Cardiac muscle cell (in vitro differentiated cells and primary cell): Measurements from ENCODE around the gene GRAP2. TPM values are rescaled to one million over a fixed set of nuclear protein-coding genes. Genes with fewer than 3 reads are reported as not detected.
"Not testable (repeated sequence)": the region's sequence is repeated elsewhere in the genome, so short reads cannot be mapped to it uniquely, and the experiment has no call there.

Experiments
- DNase-seq, 2 donors: peaks; one replicate each; pipeline versions ENCODE4 v3.0.0 to v3.0.0-alpha.2; 2010 to 2017; ENCODE audit warnings: low read depth in 1 of 2, low spot score in 1 of 2
- H3K27ac ChIP-seq: fragments of 200-600 bp; sonication (generic); 2 replicates; pipeline ENCODE4 v1.5.1; 2016
- H3K27me3 ChIP-seq: fragments of 200-600 bp; sonication (generic); 2 replicates; pipeline ENCODE4 v1.6.0; 2016; ENCODE audit warnings: control low read depth
- H3K36me3 ChIP-seq: fragments of 200-600 bp; sonication (generic); 2 replicates; pipeline ENCODE4 v1.5.1; 2016; ENCODE audit warnings: control low read depth
- H3K4me1 ChIP-seq: fragments of 200-600 bp; sonication (generic); 2 replicates; pipeline ENCODE4 v1.8.1; 2017; ENCODE audit warnings: low read depth, mild to moderate bottlenecking, mixed run types
- H3K4me3 ChIP-seq: fragments of 200-600 bp; sonication (generic); 2 replicates; pipeline ENCODE4 v1.5.1; 2016; ENCODE audit warnings: mild to moderate bottlenecking
- H3K9me3 ChIP-seq: fragments of 200-600 bp; sonication (generic); 2 replicates; pipeline ENCODE4 v1.5.1; 2017; ENCODE audit warnings: low read depth, mild to moderate bottlenecking, control low read depth
- polyA plus RNA-seq: library from polyadenylated mRNA; unstranded; fragments of >200 nt; fragmentation: Nextera tagmentation; extraction: Ambion mirVana; gene quantifications from 2 replicates; pipeline ENCODE4 v1.2.1, GENCODE V29; 2016
- total RNA-seq: library from RNA; depleted of rRNA; stranded (reverse); fragments of >200 nt; gene quantifications from 2 replicates; pipeline ENCODE4 v1.2.3, GENCODE V29; 2016
- TF ChIP-seq, protein P1 (sequence below): IDR thresholded peaks from 2 replicates; pipeline ENCODE4 v1.5.1; 2012; ENCODE audit warnings: low read depth, mild to moderate bottlenecking, low read length

Gene GRAP2
- total and polyA plus RNA-seq, 2 experiments from 2014 or later: 0.09 TPM; not detected in 1

DNA sequence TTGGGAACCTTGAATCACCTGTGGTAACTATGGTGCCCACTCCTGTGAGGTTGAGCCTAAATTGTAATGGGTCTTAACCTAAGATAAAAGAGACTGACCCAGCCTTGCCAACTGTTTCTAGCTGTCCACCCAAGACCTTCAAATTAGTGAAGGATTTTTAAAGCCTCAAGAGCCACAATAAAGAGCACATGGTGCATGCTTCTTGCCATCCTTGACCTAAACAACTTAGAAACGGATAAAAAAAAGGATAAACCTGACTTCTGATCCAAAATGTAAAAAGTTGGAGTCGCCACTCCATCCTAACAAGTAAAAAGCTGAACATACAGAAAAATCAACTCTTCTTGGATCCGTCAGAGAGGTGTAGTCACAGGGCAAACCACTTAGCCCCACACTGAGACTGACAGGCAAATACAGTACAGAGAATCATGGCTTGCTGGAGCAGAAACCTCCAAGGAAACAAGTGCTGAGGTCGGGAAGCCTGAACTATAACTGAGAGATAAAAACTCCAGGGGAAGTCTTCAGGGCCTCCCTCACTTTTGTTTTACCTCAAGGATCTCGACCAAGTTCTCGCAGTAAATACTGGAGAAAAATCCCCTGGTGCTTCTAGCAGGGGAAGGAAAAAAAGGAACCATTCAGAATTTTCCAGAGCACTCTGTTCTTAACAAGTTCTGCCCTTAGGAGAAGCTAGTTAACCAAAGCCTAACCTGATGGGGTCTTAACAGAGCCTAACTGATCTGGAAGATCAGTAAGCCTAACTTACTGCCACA, 23.6 kb upstream of the GRAP2 start:
- no peak overlapping the region for H3K27ac ChIP-seq
- TF ChIP-seq, protein P1, sequence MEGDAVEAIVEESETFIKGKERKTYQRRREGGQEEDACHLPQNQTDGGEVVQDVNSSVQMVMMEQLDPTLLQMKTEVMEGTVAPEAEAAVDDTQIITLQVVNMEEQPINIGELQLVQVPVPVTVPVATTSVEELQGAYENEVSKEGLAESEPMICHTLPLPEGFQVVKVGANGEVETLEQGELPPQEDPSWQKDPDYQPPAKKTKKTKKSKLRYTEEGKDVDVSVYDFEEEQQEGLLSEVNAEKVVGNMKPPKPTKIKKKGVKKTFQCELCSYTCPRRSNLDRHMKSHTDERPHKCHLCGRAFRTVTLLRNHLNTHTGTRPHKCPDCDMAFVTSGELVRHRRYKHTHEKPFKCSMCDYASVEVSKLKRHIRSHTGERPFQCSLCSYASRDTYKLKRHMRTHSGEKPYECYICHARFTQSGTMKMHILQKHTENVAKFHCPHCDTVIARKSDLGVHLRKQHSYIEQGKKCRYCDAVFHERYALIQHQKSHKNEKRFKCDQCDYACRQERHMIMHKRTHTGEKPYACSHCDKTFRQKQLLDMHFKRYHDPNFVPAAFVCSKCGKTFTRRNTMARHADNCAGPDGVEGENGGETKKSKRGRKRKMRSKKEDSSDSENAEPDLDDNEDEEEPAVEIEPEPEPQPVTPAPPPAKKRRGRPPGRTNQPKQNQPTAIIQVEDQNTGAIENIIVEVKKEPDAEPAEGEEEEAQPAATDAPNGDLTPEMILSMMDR: no peak
- DNase-seq: peak in 1 of 2 donors; percentile 7
- no peaks in the 10 kb centered on the region for H3K9me3 ChIP-seq
- no peaks in the 10 kb centered on the region for H3K4me1 ChIP-seq
- H3K27me3 ChIP-seq: no peaks in the 10 kb centered on the region
- no peak overlapping the region for H3K4me3 ChIP-seq
- H3K36me3 ChIP-seq: no peaks in the 10 kb centered on the region

DNA sequence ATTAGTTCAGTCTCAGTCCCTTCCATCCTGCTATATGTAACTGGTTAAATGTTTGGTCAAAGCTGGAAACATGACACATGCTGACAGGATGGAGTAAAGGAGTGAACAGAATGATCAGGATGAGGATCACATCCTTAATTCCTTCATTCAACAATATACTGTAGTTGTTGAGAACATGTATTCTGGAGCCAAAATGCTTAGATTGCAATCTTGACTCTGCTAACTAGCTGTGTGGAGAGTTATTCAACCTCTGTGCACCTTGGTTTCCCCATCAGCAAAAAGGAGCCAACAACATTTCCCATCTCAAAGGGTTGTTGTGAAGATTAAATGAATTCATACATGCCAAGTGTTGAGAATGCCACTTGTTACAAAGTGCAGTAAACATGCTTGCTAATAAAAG, 20.2 kb upstream of the GRAP2 start:
- no peak for DNase-seq
- H3K36me3 ChIP-seq: no peaks in the 10 kb centered on the region
- TF ChIP-seq, protein P1: no peak
- no peak overlapping the region for H3K27ac ChIP-seq
- H3K4me1 ChIP-seq: no peaks in the 10 kb centered on the region
- H3K27me3 ChIP-seq: peaks cover 1% of the 10 kb centered on the region
- H3K4me3 ChIP-seq: no peak overlapping the region
- no peaks in the 10 kb centered on the region for H3K9me3 ChIP-seq

DNA sequence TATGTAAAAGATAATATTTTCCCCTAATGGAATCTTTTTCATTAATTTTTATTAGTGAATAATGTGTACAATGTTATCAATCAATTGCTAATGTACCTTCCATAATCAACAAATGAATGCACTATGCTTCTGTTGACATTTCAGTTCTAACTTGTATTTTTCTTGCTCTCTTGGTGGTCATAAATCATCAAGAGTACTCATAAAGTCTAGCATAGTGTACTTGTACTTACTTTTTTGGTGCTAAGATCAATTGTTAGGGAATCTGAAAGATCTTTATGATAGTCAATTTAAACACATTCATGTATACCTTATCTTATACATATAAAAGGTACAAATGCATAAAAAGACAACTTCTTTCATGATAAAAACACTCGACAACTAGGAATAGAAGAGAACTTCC, 17.8 kb upstream of the GRAP2 start:
- no peak overlapping the region for H3K4me3 ChIP-seq
- no peaks in the 10 kb centered on the region for H3K4me1 ChIP-seq
- H3K36me3 ChIP-seq: no peaks in the 10 kb centered on the region
- no peak overlapping the region for H3K27ac ChIP-seq
- H3K9me3 ChIP-seq: no peaks in the 10 kb centered on the region
- H3K27me3 ChIP-seq: peaks cover 3% of the 10 kb centered on the region
- no peak for DNase-seq
- TF ChIP-seq, protein P1: no peak

DNA sequence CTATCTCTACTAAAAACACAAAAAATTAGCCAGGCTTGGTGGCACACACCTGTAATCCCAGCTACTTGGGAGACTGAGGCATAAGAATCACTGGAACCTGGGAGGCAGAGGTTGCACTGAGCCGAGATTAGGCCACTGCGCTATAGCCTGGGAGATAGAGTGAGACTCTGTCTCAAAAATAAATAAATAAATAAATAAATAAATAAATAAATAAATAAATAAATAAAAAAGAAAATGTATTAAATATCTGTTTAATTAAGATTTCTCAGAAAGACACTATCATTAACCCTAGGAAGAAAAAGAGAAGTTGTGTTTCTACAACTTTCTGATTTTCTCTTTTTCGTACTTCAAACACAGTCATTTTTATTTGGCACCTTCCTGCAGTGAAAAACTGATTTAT, 11.0 kb upstream of the GRAP2 start:
- not testable (repeated sequence) for H3K4me1 ChIP-seq, H3K36me3 ChIP-seq, H3K4me3 ChIP-seq, DNase-seq, H3K27ac ChIP-seq, H3K9me3 ChIP-seq, H3K27me3 ChIP-seq

DNA sequence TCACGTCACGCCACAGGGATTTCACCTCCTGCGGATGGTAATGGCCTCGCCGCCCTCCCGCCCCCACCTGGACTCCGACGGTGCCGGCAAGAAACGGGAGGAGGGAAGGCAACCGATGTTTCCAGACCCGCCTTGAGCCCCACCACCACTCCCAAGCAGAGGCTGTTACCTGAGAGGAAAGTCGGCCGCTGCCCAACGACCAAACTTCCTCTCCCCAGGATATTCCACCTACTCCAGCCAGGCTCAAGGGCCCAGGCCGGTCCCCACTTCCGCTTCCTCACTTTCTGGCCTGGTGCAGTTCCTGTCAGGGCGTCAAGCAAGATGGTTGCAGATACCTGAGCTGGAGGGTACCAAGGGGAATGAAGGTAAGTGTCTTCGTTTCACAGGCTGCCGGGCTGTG, 7.4 kb upstream of the GRAP2 start, which contains the start of gene ENTHD1:
TSS of gene ENTHD1 (minus strand) at position 235 of the 400 bp plus-strand sequence. CDS start 6,012 bp downstream, outside the sequence.
- no peak within 1 kb of the TSS for H3K4me3 ChIP-seq
- no peaks in the 10 kb centered on the region for H3K9me3 ChIP-seq
- H3K27me3 ChIP-seq: no peaks in the 10 kb centered on the region
- DNase-seq: no peak
- H3K27ac ChIP-seq: no peak within 1 kb of the TSS
- peaks cover 6% of the 10 kb centered on the region for H3K4me1 ChIP-seq
- no peaks in the 10 kb centered on the region for H3K36me3 ChIP-seq
- TF ChIP-seq, protein P1: no peak

DNA sequence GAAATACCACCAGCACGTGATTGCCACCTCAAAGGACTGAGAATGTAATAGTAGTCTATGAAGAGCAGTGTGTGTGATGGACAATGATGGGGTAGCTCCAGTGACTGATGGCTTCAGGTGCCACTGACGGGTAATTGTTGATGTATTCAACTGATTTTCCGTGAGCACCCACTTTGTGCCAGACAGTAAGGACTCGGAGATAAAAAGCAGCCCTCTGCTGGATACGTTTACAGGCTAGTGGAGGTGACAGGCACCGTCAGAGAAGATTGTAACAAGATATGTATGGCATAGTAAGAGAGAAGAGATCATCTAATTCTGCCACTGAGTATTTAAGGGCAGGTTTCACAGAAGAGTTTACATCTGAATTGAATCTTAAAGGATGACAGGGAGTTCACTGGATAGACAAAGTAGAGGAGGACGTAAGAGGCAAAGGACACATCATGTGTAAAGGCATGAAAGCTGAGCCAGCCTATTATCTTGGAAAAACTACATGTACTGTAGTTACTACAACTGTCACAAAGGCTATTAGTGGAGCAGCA, 6.3 kb upstream of the GRAP2 start:
- Histone ChIP-seq H3K9me3 (no peaks in the 10 kb centered on the region), H3K4me1 (peaks cover 14% of the 10 kb centered on the region), H3K27ac (no peak overlapping the region), H3K4me3 (no peak overlapping the region), H3K36me3 (no peaks in the 10 kb centered on the region), H3K27me3 (no peaks in the 10 kb centered on the region)
- TF ChIP-seq, protein P1: no peak
- DNase-seq: no peak
